Skeletal muscle tissue (tissue), 4 donors: ENCODE data around the gene ATXN10. TPM values are rescaled to one million over a fixed set of nuclear protein-coding genes. Genes with fewer than 3 reads are reported as not detected.

ENCODE experiments used
- H3K27ac ChIP-seq: one replicate; pipeline ENCODE4 v1.7.0; 2013; ENCODE audit warnings: mild to moderate bottlenecking, low read depth, low read length, inconsistent platforms
- H3K27me3 ChIP-seq, 3 donors: one replicate each; pipeline ENCODE4 v1.7.0; 2013; ENCODE audit warnings: low read length in 3 of 3; ENCODE audit not compliant: control insufficient read depth in 3 of 3, insufficient read depth in 3 of 3
- H3K36me3 ChIP-seq, 3 donors: one replicate each; pipeline ENCODE4 v1.7.0; 2013; ENCODE audit warnings: low read length in 3 of 3; ENCODE audit not compliant: control insufficient read depth in 3 of 3, insufficient read depth in 3 of 3
- H3K4me1 ChIP-seq, 3 donors: one replicate each; pipeline ENCODE4 v1.7.0; 2013; ENCODE audit warnings: low read length in 3 of 3, mild to moderate bottlenecking in 3 of 3; ENCODE audit not compliant: control insufficient read depth in 3 of 3, insufficient read depth in 3 of 3
- H3K4me3 ChIP-seq, 3 donors: one replicate each; pipeline ENCODE4 v1.7.0; 2013; ENCODE audit warnings: low read length in 3 of 3
- H3K9ac ChIP-seq, 3 donors: one replicate each; pipeline ENCODE4 v1.7.0; 2013; ENCODE audit warnings: low read length in 3 of 3, mild to moderate bottlenecking in 3 of 3, moderate library complexity in 2 of 3, low read depth in 1 of 3
- H3K9me3 ChIP-seq, 3 donors: one replicate each; pipeline ENCODE4 v1.7.0; 2013; ENCODE audit warnings: low read length in 3 of 3; ENCODE audit not compliant: control insufficient read depth in 3 of 3
- total RNA-seq: library from RNA; depleted of rRNA; stranded (reverse); fragments of >200 nt; gene quantifications from one replicate; pipeline ENCODE4 v1.2.3, GENCODE V29; 2014
- donor health status: Osteomylitis.

ATXN10 gene
- total RNA-seq, 1 donor from 2014 or later, result 310 TPM

GRCh38 chr22:45763236-45763624, 91.6 kb downstream of the ATXN10 start:
- Histone ChIP-seq H3K27ac (no peak overlapping the region), H3K27me3 (no peaks in the 10 kb centered on the region), H3K4me1 (peaks cover 0 to 3% (median 0%) of the 10 kb centered on the region in 3 donors), H3K9ac (no peak overlapping the region), H3K36me3 (no peaks in the 10 kb centered on the region), H3K4me3 (no peak overlapping the region), H3K9me3 (no peaks in the 10 kb centered on the region)

DNA sequence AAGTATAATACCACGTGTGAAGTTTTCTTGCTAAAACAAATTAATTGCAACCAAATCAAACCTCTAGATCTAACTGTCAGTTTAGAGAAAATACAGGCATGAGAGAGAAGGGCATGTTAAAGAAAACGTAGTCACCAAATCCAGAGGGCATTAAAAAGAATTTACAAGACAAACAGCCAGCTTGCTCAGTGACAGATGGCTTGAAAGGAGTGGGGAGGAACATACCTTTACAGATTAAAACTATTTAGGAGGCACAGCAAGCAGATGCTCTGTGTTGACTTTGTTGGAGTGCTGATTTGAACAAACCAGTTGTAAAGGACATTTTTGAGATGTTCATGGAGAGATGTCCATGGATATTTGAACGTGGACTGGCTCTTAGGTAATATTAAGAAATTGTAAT, 96.9 kb downstream of the ATXN10 start:
- no peak overlapping the region for H3K4me3 ChIP-seq
- H3K9me3 ChIP-seq, result no peaks in the 10 kb centered on the region
- peaks cover 12 to 14% (median 13%) of the 10 kb centered on the region in 3 donors for H3K4me1 ChIP-seq
- H3K27ac ChIP-seq, result no peak overlapping the region
- no peaks in the 10 kb centered on the region for H3K36me3 ChIP-seq
- H3K9ac ChIP-seq, result no peak overlapping the region
- H3K27me3 ChIP-seq, result no peaks in the 10 kb centered on the region

- H3K9me3 ChIP-seq, result no peaks in the 10 kb centered on the region
- no peaks in the 10 kb centered on the region for H3K36me3 ChIP-seq
- no peaks in the 10 kb centered on the region for H3K27me3 ChIP-seq
- no peak overlapping the region for H3K27ac ChIP-seq
- H3K4me3 ChIP-seq, result peak overlapping the region in 1 of 3 donors; percentile 5
- no peak overlapping the region for H3K9ac ChIP-seq
- H3K4me1 ChIP-seq, result peaks cover 17 to 20% (median 19%) of the 10 kb centered on the region in 3 donors
Measured at GRCh38 chr22:45769569-45770210, 98.1 kb downstream of the ATXN10 start.

GRCh38 chr22:45770506-45770905, 98.9 kb downstream of the ATXN10 start:
- H3K27me3 ChIP-seq, result no peaks in the 10 kb centered on the region
- peaks cover 17 to 20% (median 19%) of the 10 kb centered on the region in 3 donors for H3K4me1 ChIP-seq
- H3K4me3 ChIP-seq, result no peak overlapping the region
- H3K9me3 ChIP-seq, result no peaks in the 10 kb centered on the region
- no peak overlapping the region for H3K9ac ChIP-seq
- no peak overlapping the region for H3K27ac ChIP-seq
- no peaks in the 10 kb centered on the region for H3K36me3 ChIP-seq

- Histone ChIP-seq H3K9ac (no peak overlapping the region), H3K27me3 (no peaks in the 10 kb centered on the region), H3K36me3 (no peaks in the 10 kb centered on the region), H3K9me3 (no peaks in the 10 kb centered on the region), H3K4me3 (no peak overlapping the region), H3K27ac (no peak overlapping the region), H3K4me1 (peaks cover 17 to 20% (median 19%) of the 10 kb centered on the region in 3 donors)
Measured at GRCh38 chr22:45771057-45771456, 99.4 kb downstream of the ATXN10 start.

DNA sequence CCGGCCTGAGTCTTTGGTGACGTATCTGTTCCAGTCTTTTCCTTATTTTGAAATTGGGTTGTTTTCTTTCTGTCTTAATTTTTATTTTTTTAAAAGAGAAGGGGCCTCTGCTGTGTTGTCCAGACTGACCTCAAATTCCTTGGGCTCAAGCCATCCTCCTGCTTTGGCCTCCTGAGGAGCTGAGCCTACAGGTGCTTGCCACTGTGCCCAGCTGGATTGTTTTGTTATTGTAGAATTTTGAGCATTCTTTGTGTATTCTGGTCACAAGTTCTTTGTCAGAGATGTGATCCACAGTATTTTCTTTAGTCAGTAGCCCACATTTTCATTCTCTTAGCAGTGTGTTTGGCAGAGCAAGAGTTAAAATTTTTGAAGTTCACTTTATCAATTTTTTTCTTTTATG, 100.1 kb downstream of the ATXN10 start:
- Histone ChIP-seq H3K36me3 (no peaks in the 10 kb centered on the region), H3K4me1 (peaks cover 17 to 20% (median 19%) of the 10 kb centered on the region in 3 donors), H3K4me3 (no peak overlapping the region), H3K9ac (no peak overlapping the region), H3K27me3 (no peaks in the 10 kb centered on the region), H3K9me3 (no peaks in the 10 kb centered on the region), H3K27ac (no peak overlapping the region)

GRCh38 chr22:45772743-45773142, 101.1 kb downstream of the ATXN10 start:
- Histone ChIP-seq H3K4me1 (peaks cover 17 to 20% (median 19%) of the 10 kb centered on the region in 3 donors), H3K9me3 (no peaks in the 10 kb centered on the region), H3K27me3 (no peaks in the 10 kb centered on the region)

GRCh38 chr22:45774001-45774670, 102.5 kb downstream of the ATXN10 start:
- Histone ChIP-seq H3K4me3 (no peak overlapping the region), H3K9me3 (no peaks in the 10 kb centered on the region), H3K27me3 (no peaks in the 10 kb centered on the region), H3K27ac (no peak overlapping the region), H3K36me3 (no peaks in the 10 kb centered on the region), H3K4me1 (peaks cover 16 to 19% (median 18%) of the 10 kb centered on the region in 3 donors), H3K9ac (no peak overlapping the region)

More at GRCh38 chr22:45772743-45773142, 101.1 kb downstream of the ATXN10 start:
- Histone ChIP-seq H3K27ac (no peak overlapping the region), H3K9ac (no peak overlapping the region), H3K4me3 (no peak overlapping the region), H3K36me3 (no peaks in the 10 kb centered on the region)

- H3K9me3 ChIP-seq, result no peaks in the 10 kb centered on the region
- H3K9ac ChIP-seq, result no peak overlapping the region
- no peaks in the 10 kb centered on the region for H3K27me3 ChIP-seq
- H3K4me3 ChIP-seq, result no peak overlapping the region
- no peak overlapping the region for H3K27ac ChIP-seq
- H3K4me1 ChIP-seq, result peaks cover 10 to 13% (median 12%) of the 10 kb centered on the region in 3 donors
- no peaks in the 10 kb centered on the region for H3K36me3 ChIP-seq
Measured at GRCh38 chr22:45775062-45775461, 103.4 kb downstream of the ATXN10 start.

DNA sequence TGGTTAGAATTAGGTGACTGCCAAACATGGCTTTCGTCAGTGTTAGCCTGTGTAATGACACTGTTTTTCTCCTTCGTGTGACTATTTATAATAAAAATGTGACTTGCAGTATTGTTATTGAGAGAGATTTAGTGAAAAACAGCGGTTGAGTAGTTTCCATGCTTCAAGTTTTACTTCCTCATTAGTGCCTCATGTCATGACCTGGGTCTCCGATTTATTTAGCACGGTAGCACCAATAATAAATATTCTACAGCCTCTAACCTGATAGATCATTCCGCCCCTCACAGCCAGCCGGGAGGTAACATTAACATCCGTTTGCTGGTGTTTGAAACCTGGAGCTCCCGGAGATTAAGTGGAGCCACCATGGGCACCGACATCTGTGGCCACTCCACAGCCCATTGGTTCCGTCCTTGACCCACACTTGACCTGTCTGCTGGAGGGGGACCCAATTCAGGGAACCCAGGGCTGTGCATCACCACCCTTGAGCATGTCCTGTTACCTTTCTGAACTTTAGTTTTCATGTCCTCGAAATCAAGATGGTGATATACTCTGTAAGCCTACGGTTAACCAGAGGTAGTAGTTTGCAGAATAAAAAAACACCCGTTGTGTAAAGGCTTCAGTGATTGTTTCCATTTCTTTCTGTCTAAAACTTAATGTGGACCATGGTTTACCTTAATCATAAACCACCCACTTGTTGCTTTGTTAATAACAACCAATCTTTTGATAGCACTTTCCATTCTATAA, 104.1 kb downstream of the ATXN10 start:
- H3K27me3 ChIP-seq, result no peaks in the 10 kb centered on the region
- H3K9ac ChIP-seq, result no peak overlapping the region
- H3K9me3 ChIP-seq, result no peaks in the 10 kb centered on the region
- no peak overlapping the region for H3K4me3 ChIP-seq
- H3K4me1 ChIP-seq, result peaks cover 5 to 7% (median 6%) of the 10 kb centered on the region in 3 donors
- H3K27ac ChIP-seq, result no peak overlapping the region
- no peaks in the 10 kb centered on the region for H3K36me3 ChIP-seq
